Mucosa of rectum (tissue), 2 donors: ENCODE results near the gene BTBD16.

Experiments
- H3K27ac ChIP-seq, 2 donors: one replicate each; pipeline ENCODE4 v1.7.0; 2013; ENCODE audit warnings: inconsistent platforms in 2 of 2, low read depth in 2 of 2, low read length in 2 of 2
- H3K27me3 ChIP-seq, 2 donors: one replicate each; pipeline ENCODE4 v1.7.0; 2013; ENCODE audit warnings: low read length in 2 of 2; ENCODE audit not compliant: control insufficient read depth in 2 of 2, insufficient read depth in 2 of 2
- H3K36me3 ChIP-seq, 2 donors: one replicate each; pipeline ENCODE4 v1.7.0; 2013; ENCODE audit warnings: low read length in 2 of 2; ENCODE audit not compliant: control insufficient read depth in 2 of 2, insufficient read depth in 2 of 2
- H3K4me1 ChIP-seq, 2 donors: one replicate each; pipeline ENCODE4 v1.7.0; 2013; ENCODE audit warnings: low read length in 2 of 2, mild to moderate bottlenecking in 1 of 2; ENCODE audit not compliant: control insufficient read depth in 2 of 2, insufficient read depth in 2 of 2
- H3K4me3 ChIP-seq, 2 donors: one replicate each; pipeline ENCODE4 v1.7.0; 2013; ENCODE audit warnings: low read length in 2 of 2
- H3K9ac ChIP-seq, 2 donors: one replicate each; pipeline ENCODE4 v1.7.0; 2013; ENCODE audit warnings: low read length in 2 of 2, low read depth in 1 of 2, mild to moderate bottlenecking in 1 of 2
- H3K9me3 ChIP-seq, 2 donors: one replicate each; pipeline ENCODE4 v1.7.0; 2013; ENCODE audit warnings: low read length in 2 of 2; ENCODE audit not compliant: control insufficient read depth in 2 of 2
- donor health status: healthy.
- donor health status: Normal muscosa, but diverticular disease.

Gene BTBD16

GRCh38 chr10:122342293-122343134, 71.4 kb downstream of the BTBD16 start:
- Histone ChIP-seq H3K9ac (no peak overlapping the region), H3K36me3 (no peaks in the 10 kb centered on the region), H3K27ac (no peak overlapping the region), H3K4me1 (peaks cover 12 to 18% of the 10 kb centered on the region in 2 donors), H3K27me3 (no peaks in the 10 kb centered on the region), H3K9me3 (no peaks in the 10 kb centered on the region), H3K4me3 (no peak overlapping the region)

GRCh38 chr10:122343135-122343800, 72.2 kb downstream of the BTBD16 start:
- H3K27ac ChIP-seq = no peak overlapping the region
- H3K27me3 ChIP-seq = no peaks in the 10 kb centered on the region
- H3K4me1 ChIP-seq = peaks cover 12 to 18% of the 10 kb centered on the region in 2 donors
- no peak overlapping the region for H3K4me3 ChIP-seq
- no peaks in the 10 kb centered on the region for H3K36me3 ChIP-seq
- H3K9me3 ChIP-seq = no peaks in the 10 kb centered on the region
- H3K9ac ChIP-seq = no peak overlapping the region

- no peaks in the 10 kb centered on the region for H3K27me3 ChIP-seq
- H3K4me1 ChIP-seq = peaks cover 6 to 13% of the 10 kb centered on the region in 2 donors
- H3K36me3 ChIP-seq = no peaks in the 10 kb centered on the region
- H3K9me3 ChIP-seq = no peaks in the 10 kb centered on the region
- H3K9ac ChIP-seq = no peak overlapping the region
- H3K4me3 ChIP-seq = no peak overlapping the region
- no peak overlapping the region for H3K27ac ChIP-seq
Observed at GRCh38 chr10:122343936-122344335, 72.8 kb downstream of the BTBD16 start.

GRCh38 chr10:122344741-122345258, 73.7 kb downstream of the BTBD16 start:
- H3K36me3 ChIP-seq = no peaks in the 10 kb centered on the region
- peak overlapping the region in 1 of 2 donors; percentile 41 for H3K27ac ChIP-seq
- H3K4me1 ChIP-seq = peaks cover 0 to 7% of the 10 kb centered on the region in 2 donors
- H3K27me3 ChIP-seq = no peaks in the 10 kb centered on the region
- no peak overlapping the region for H3K9ac ChIP-seq
- no peak overlapping the region for H3K4me3 ChIP-seq
- H3K9me3 ChIP-seq = no peaks in the 10 kb centered on the region

GRCh38 chr10:122346326-122346950, 75.3 kb downstream of the BTBD16 start:
- no peak overlapping the region for H3K27ac ChIP-seq
- peaks cover 0 to 7% of the 10 kb centered on the region in 2 donors for H3K4me1 ChIP-seq
- H3K9ac ChIP-seq = no peak overlapping the region
- H3K27me3 ChIP-seq = no peaks in the 10 kb centered on the region
- H3K4me3 ChIP-seq = no peak overlapping the region
- H3K36me3 ChIP-seq = no peaks in the 10 kb centered on the region
- H3K9me3 ChIP-seq = no peaks in the 10 kb centered on the region

GRCh38 chr10:122347170-122347841, 76.2 kb downstream of the BTBD16 start:
- Histone ChIP-seq H3K9ac (no peak overlapping the region), H3K4me1 (peaks cover 0 to 7% of the 10 kb centered on the region in 2 donors), H3K27ac (no peak overlapping the region)

GRCh38 chr10:122348512-122348911, 77.4 kb downstream of the BTBD16 start:
- no peak overlapping the region for H3K4me3 ChIP-seq
- peaks cover 0 to 7% of the 10 kb centered on the region in 2 donors for H3K4me1 ChIP-seq
- H3K9ac ChIP-seq = no peak overlapping the region
- H3K36me3 ChIP-seq = no peaks in the 10 kb centered on the region
- H3K27ac ChIP-seq = no peak overlapping the region
- peaks cover 0 to 4% of the 10 kb centered on the region in 2 donors for H3K27me3 ChIP-seq
- no peaks in the 10 kb centered on the region for H3K9me3 ChIP-seq

More at GRCh38 chr10:122347170-122347841, 76.2 kb downstream of the BTBD16 start:
- Histone ChIP-seq H3K4me3 (no peak overlapping the region), H3K9me3 (no peaks in the 10 kb centered on the region), H3K27me3 (no peaks in the 10 kb centered on the region), H3K36me3 (no peaks in the 10 kb centered on the region)

- no peak overlapping the region for H3K27ac ChIP-seq
- no peaks in the 10 kb centered on the region for H3K36me3 ChIP-seq
- H3K4me1 ChIP-seq = peaks cover 0 to 7% of the 10 kb centered on the region in 2 donors
- H3K9me3 ChIP-seq = no peaks in the 10 kb centered on the region
- H3K4me3 ChIP-seq = no peak overlapping the region
- H3K9ac ChIP-seq = no peak overlapping the region
- peaks cover 0 to 4% of the 10 kb centered on the region in 2 donors for H3K27me3 ChIP-seq
Observed at GRCh38 chr10:122348935-122349361, 77.9 kb downstream of the BTBD16 start.

GRCh38 chr10:122349758-122350369, 78.8 kb downstream of the BTBD16 start:
- H3K4me3 ChIP-seq = no peak overlapping the region
- H3K9ac ChIP-seq = no peak overlapping the region
- no peaks in the 10 kb centered on the region for H3K36me3 ChIP-seq
- H3K4me1 ChIP-seq = peaks cover 0 to 6% of the 10 kb centered on the region in 2 donors
- H3K27me3 ChIP-seq = peaks cover 0 to 4% of the 10 kb centered on the region in 2 donors
- no peak overlapping the region for H3K27ac ChIP-seq
- H3K9me3 ChIP-seq = no peaks in the 10 kb centered on the region
